HK-2 (cell line): ENCODE measurements around the gene CNTNAP5.

ENCODE experiments used
- DNase-seq: peaks from one replicate; pipeline ENCODE4 v3.0.0-alpha.2; 2018; ENCODE audit not compliant: unreplicated experiment

The CNTNAP5 gene

GRCh38 chr2:124805060-124805459, 780.0 kb downstream of the CNTNAP5 start:
- DNase-seq: no peak

- no peak for DNase-seq
Observed at GRCh38 chr2:124810132-124810531, 785.0 kb downstream of the CNTNAP5 start.

DNA sequence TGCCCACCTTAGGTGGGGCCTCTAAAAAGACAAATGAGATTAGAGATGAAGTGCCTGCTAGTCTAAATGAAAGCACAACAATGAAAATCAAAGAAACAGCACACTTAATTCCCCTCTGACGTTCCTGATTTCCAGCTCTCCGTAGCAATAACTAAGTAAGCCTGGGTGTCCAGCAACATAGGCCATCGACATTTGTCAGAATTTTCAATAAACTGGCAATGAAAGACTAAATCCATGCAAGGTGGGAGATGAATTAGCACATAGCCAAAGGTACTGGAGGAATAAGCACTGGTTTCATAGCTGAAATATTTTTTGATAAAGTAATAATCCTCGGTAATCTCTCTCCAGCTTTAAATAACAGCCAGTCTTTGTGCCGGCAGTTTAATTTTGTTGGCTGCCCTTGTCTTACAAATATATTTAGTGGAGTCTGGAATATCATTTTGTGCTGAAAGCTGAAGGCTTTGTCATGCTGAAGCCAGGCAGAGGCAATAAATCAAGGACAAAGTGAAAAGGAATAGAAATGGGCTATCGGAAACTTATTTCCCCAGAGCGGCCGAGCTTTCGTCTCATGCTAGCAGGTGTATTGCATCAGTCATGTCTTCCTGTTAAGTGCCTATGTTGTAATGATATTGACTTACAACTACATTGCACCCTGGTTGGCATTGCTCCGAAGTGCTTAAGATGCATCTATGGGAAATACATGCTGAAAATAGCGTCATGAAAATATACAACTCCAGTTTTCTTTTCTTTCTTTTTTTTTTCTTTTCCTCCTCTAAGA, 790.1 kb downstream of the CNTNAP5 start:
- no peak for DNase-seq

DNA sequence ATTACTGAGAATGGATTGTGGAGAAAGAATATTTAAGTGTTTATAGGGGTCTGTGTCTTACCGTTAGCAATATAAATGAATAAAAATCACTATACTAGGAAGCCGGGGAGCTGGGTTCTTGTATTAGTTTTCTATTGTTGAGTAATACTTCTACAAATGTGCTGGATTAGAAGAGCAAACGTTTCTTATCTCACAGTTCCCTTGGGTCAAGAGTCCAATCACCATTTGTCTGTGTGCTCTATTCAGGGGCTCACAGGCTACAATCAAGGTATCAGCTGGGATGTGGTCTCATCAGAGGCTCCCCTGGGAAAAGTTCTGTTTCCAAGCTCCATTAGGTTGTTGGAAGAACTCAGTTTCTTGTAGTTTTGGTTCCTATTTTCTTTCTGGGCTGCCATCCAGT, 790.9 kb downstream of the CNTNAP5 start:
- no peak for DNase-seq

GRCh38 chr2:124822516-124822915, 797.4 kb downstream of the CNTNAP5 start:
- no peak for DNase-seq

DNA sequence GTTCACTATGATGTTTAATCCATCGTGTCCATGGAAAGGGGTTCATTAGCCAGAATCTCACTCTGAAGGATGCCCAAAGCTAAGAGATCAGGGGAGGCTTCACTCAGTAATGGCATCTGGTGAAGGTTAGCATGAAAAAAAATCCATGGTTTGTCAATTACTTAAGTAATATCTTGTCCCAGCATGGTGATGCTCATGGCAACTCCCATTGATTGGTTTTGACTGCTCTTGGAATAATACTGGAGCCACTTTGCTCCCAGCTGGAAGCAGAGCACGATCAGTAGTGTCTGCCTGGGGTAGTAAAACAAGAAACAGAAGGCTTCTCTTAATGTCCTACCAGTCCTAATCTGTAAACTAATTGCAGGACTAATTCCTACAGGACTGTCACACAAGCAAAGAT, 799.4 kb downstream of the CNTNAP5 start:
- no peak for DNase-seq

- DNase-seq: no peak
Observed at GRCh38 chr2:124832521-124832920, 807.4 kb downstream of the CNTNAP5 start.

DNA sequence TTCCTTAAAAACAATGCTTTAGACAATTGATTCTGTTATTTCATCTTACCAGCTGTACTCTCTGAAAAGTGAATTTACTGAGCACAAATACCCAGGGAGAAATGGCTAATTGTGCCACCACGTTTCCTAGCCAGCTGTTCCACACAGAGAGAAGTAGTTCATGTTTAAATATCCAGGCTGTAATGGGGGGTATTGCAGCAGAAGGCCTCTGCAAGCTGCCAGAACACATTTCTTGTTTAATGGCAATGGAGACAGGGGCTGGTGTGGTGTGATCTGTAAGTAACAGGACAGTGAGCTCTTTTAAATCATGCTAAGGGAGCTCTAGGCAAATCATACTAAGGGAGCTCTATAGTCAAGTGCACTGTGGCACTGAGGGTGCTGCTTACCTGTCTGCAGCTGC, 809.2 kb downstream of the CNTNAP5 start:
- DNase-seq: no peak

- no peak for DNase-seq
Observed at GRCh38 chr2:124835331-124835730, 810.2 kb downstream of the CNTNAP5 start.

GRCh38 chr2:124836416-124836815, 811.3 kb downstream of the CNTNAP5 start:
- no peak for DNase-seq

DNA sequence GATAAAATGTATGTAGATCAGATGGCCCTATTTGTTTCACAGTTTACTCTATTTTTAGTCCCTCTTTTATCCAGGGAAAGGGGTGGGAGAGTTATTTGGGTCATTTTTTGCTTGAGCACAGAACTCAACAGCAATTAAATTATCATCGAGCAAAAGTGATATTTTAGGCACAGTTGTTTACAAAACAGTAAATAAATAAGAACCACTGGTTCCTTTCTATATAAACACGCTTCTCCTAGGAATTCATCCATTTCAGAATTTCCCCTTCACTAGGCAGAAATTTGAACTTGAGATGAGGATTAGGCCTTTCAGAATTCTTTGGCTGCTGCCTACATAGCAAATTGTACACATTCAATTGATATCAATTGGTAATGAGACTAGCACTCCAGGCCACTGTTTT, 812.4 kb downstream of the CNTNAP5 start:
- DNase-seq: no peak

GRCh38 chr2:124838406-124838805, 813.3 kb downstream of the CNTNAP5 start:
- no peak for DNase-seq

DNA sequence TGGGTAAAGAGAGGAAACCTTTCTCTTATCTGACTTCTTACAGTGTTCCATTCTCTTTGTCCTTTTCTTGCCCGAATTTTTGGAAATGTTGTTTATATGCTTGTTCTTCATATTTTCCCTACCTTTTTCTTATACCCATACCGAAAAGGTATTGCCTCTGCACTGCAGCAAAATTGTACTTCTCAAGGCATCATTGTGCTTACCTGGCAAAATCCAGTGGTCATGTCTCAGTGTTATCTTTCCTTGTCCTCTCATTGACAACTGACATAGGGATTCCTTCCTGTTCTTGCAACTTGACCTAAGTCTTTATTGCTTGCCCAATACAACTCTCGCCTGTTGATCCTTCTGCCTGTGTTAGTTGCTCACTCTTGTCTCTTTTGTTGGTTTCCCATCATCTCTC, 842.2 kb downstream of the CNTNAP5 start:
- DNase-seq: no peak

DNA sequence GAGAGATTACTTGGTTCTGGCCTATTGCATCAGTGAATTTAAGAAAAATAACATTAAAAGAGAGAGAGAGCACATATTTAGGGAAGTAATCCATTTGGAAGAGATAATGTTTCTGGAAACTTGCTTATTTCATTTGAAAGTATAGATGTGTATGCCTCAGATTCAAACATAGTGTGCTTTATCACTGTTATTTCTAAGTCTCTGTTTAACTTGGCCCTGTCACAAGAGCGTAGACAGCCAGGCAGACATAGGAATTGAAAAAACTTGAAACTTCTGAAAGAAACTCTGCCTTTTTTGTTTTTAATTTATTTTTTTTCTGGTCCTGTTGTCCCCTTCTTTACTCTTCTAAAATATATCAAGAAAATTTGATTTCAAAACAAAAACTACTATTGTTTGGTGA, 849.1 kb downstream of the CNTNAP5 start:
- DNase-seq: no peak

- DNase-seq: no peak
Observed at GRCh38 chr2:124874676-124875075, 849.6 kb downstream of the CNTNAP5 start.

DNA sequence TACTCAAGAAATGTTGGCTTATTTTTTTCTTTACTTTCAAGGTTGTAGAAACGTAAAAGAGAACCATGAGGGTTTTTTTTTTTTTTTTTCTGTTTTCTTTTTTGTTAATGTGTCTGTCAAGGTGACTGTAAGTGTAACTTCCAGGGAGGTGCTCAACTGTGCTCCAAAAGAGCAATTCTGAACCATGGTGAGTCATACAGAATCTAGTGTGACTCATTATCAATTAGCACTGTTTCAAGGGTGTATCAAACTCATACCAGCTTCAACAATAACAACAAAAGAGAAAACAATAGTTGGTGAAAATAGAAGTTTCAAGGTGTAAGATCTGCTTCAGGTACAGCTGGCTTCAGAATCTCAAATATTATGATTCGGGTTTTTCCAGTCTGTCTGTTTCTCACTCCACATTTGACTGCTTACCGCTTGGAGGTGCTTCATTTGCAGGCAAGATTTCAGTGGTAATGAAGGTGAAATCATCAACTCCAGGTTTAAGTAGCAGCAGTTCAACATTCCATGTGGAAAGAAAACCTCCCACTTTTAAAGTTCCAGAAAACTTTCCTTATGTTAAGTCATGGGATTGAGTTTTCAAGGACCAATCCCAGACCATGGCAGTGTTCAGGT, 850.6 kb downstream of the CNTNAP5 start:
- DNase-seq: no peak

DNA sequence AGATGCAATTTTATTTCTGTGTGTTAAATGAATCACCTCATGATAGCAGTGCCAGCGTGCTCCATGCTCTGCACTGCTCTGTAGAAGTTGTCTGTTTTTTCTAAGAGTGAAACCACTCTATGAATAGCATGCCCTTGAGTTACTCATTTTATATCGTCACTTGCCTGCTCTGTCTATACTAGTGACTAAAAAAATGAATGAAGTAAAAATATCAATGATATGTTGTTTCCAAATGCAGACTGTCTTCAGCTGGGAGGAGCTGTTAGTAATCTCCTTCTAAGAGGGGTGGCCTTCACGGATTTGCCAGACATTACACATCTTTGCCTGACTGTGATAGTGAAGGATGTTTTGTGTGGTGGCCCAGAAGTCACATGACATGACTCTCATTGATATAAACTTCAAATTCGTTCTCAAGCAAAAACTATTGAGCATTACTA, 852.1 kb downstream of the CNTNAP5 start:
- no peak for DNase-seq

GRCh38 chr2:124879640-124880039, 854.6 kb downstream of the CNTNAP5 start:
- no peak for DNase-seq

DNA sequence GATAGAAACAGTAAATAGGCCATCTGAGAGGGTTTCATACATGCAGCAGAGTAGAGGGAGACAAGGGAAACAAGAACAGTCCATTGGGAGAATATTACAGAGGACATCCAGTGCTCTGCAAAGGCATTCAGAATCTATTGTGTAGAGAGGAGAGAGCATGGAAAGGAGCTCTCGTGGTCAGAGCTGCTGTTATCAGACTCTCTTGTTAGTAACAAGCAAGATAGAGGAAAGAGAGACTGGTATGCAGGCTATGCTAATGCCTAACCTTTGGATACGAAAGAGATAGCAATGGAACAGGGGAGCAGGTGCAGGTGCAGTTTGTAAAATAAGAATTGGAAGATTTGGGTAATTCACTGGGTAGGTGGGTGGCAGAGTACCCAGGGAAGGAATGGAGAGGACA, 855.9 kb downstream of the CNTNAP5 start:
- DNase-seq: no peak

DNA sequence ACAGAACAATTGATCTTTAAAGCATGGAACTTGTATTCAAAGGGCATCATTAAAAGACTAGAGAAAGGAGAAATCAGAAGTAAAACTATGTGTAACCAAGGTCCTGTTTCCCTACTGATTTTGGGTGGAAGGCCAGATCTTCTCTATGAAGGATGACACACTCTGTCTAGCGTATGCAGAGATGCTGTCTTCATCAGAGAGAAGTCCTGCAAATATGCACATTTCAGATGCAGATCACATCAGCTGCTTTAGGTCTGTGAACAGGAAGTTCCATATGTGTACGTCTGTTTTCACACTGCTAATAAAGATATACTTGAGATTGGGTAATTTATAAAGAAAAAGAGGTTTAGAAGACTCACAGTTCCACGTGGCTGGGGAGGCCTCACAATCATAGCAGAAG, 857.3 kb downstream of the CNTNAP5 start:
- no peak for DNase-seq

GRCh38 chr2:124883595-124883994, 858.5 kb downstream of the CNTNAP5 start:
- DNase-seq: no peak

- DNase-seq: no peak
Observed at GRCh38 chr2:124884315-124884714, 859.2 kb downstream of the CNTNAP5 start.

DNA sequence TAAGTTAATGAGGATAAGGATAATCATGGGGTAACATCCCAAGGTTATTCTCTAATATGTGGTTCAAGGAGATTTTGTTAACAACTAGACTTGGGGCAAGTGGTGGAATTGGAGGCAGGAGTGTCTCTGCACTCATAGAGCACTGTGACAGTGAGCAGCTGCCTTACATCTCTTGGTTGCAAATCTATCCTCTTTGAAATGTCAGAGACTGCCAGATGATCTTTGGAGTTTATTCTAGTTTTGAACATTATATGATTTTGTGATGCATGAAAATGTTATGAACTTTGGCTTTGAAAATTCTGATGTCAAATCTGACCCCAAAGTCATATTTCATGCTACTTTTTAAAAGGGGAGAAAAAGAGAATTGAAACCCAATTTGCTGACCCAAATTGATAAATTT, 861.1 kb downstream of the CNTNAP5 start:
- DNase-seq: no peak

DNA sequence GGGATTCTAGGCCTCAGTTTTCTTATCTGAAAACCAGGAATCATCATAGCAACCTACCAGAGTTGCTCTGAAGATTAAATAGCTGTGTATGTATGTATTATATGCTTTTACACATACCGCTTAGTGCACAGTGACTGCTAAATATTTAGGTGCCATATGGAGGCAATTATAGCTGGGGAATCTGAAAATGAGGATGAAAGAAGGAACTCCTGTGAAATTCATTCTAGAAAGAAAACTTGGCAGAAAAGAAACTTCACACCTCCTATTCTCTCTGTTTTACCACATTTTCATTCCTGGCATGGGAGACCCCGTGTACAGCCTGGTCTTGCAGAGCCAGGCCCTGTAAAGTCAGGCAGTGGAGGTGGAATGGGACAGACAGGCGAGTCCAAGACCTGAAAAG, 862.4 kb downstream of the CNTNAP5 start:
- DNase-seq: no peak
